Effector CD8-positive, alpha-beta T cell (primary cell): Measurements from ENCODE around the gene ELK4.
"Not testable (repeated sequence)": the region's sequence is repeated elsewhere in the genome, so short reads cannot be mapped to it uniquely, and the experiment has no call there.

Source experiments
- DNase-seq: peaks from one replicate; lab custom pipeline; 2025; lab: John Stamatoyannopoulos, UW

The ELK4 gene

GRCh38 chr1:205664399-205665017 lies 32.7 kb upstream of the ELK4 start:
- no peak for DNase-seq

GRCh38 chr1:205663286-205663936 lies 31.6 kb upstream of the ELK4 start:
- DNase-seq, result no peak

GRCh38 chr1:205662791-205663190 lies 31.0 kb upstream of the ELK4 start:
- no peak for DNase-seq

GRCh38 chr1:205662135-205662738 lies 30.4 kb upstream of the ELK4 start:
- DNase-seq, result no peak

GRCh38 chr1:205661429-205662134 lies 29.8 kb upstream of the ELK4 start:
- no peak for DNase-seq

- no peak for DNase-seq
These were observed 28.6 kb upstream of the ELK4 start for GRCh38 chr1:205660361-205660760.

- DNase-seq, result peak; percentile 54
These were observed 27.3 kb upstream of the ELK4 start for GRCh38 chr1:205658943-205659581.

GRCh38 chr1:205656236-205656635 lies 24.4 kb upstream of the ELK4 start:
- DNase-seq, result no peak

GRCh38 chr1:205652984-205653383 lies 21.2 kb upstream of the ELK4 start:
- DNase-seq, result no peak

- DNase-seq, result no peak
These were observed 18.4 kb upstream of the ELK4 start for GRCh38 chr1:205650241-205650640.

- no peak for DNase-seq
These were observed 13.7 kb upstream of the ELK4 start for GRCh38 chr1:205645519-205645918.

GRCh38 chr1:205642679-205643307 lies 11.0 kb upstream of the ELK4 start:
- DNase-seq, result no peak

- no peak for DNase-seq
These were observed 7.8 kb upstream of the ELK4 start for GRCh38 chr1:205639567-205639966.

GRCh38 chr1:205637854-205638468 lies 6.2 kb upstream of the ELK4 start:
- no peak for DNase-seq

- DNase-seq, result no peak
These were observed 4.9 kb upstream of the ELK4 start for GRCh38 chr1:205636732-205637131.

- not testable (repeated sequence) for DNase-seq
These were observed 4.3 kb upstream of the ELK4 start for GRCh38 chr1:205636138-205636530.

GRCh38 chr1:205633421-205633976 lies 1.7 kb upstream of the ELK4 start:
- DNase-seq, result no peak

- DNase-seq, result no peak
These were observed 908 bp upstream of the ELK4 start for GRCh38 chr1:205632669-205633169.

GRCh38 chr1:205631010-205631767 lies 622 bp downstream of the ELK4 start:
- peak; percentile 71 for DNase-seq

- DNase-seq, result no peak
These were observed 1.2 kb downstream of the ELK4 start for GRCh38 chr1:205630651-205631009.
